HCT116 (cell line): ENCODE measurements around the gene ENPEP. TPM values are rescaled to one million over a fixed set of nuclear protein-coding genes. Genes with fewer than 3 reads are reported as not detected.

Source experiments
- ATAC-seq: fragments of 200-7000 bp; cut with Tn5 transposase; 2 replicates; pipeline ENCODE4 v1.9.1; 2020; ENCODE audit warnings: mild to moderate bottlenecking, moderate library complexity
- BruUV-seq: library from RNA; stranded (reverse); fragments of 400-500 nt; replicated peaks from 2 replicates; lab custom pipeline; 2021; lab: Mats Ljungman, UMichigan
- CTCF ChIA-PET: fragments of 300-600 bp; sonication (Branson Sonifier 250); formaldehyde crosslinking; loops from one replicate; lab custom pipeline; 2021; ENCODE audit warnings: antibody characterized with exemption; lab: Charles Lee
- POLR2A ChIA-PET: fragments of 300-600, 350-600 bp; sonication (Branson Sonifier 250); formaldehyde crosslinking; loops from one replicate; lab custom pipeline; 2021; ENCODE audit warnings: antibody characterized with exemption; lab: Charles Lee
- RAD21 ChIA-PET, 2 experiments: fragments of 300-600 bp; sonication (Branson Sonifier 250); formaldehyde crosslinking; loops; one replicate each; lab custom pipeline; 2023; ENCODE audit warnings: low total read pairs in 2 of 2; ENCODE audit not compliant: uncharacterized antibody in 2 of 2, unreplicated experiment in 2 of 2, low non-redundant PET in 1 of 2; lab: Charles Lee
- DNase-seq: peaks from one replicate; pipeline ENCODE4 v3.0.0-alpha.2; 2010; ENCODE audit warnings: low read depth, low spot score
- H2AFZ ChIP-seq: fragments of 200-600 bp; shearing (Covaris generic), sonication (generic); 2 replicates; pipeline ENCODE4 v1.6.1; 2017; ENCODE audit warnings: low read depth, mixed run types, mixed read lengths, antibody characterized with exemption, low read length; ENCODE audit not compliant: poor library complexity, severe bottlenecking
- H3K27ac ChIP-seq: 2 replicates; pipeline ENCODE4 v1.5.1; 2012; ENCODE audit warnings: low read depth, low read length
- H3K27me3 ChIP-seq: fragments of 200-600 bp; sonication (generic); 2 replicates; pipeline ENCODE4 v1.6.1; 2016; ENCODE audit warnings: mixed run types, low read length, mixed read lengths; ENCODE audit not compliant: insufficient read depth
- H3K36me3 ChIP-seq, 2 experiments: fragments of 200-500 bp in 1 of 2; fragments of 200-600 bp in 1 of 2; sonication (Bioruptor generic) in 1 of 2; sonication (generic) in 1 of 2; 2 replicates each; pipeline versions ENCODE4 v1.5.1 to v1.6.1; 2014 to 2016; ENCODE audit warnings: low read length in 2 of 2, inconsistent platforms in 1 of 2, mixed read lengths in 1 of 2, mixed run types in 1 of 2; ENCODE audit not compliant: insufficient read depth in 2 of 2, control insufficient read depth in 1 of 2
- H3K4me1 ChIP-seq, 2 experiments: fragments of 200-600 bp in 1 of 2; sonication (generic) in 1 of 2; 2 replicates each; pipeline versions ENCODE4 v1.5.1 to v1.6.1; 2012 to 2017; ENCODE audit warnings: low read length in 2 of 2, inconsistent platforms in 1 of 2, mild to moderate bottlenecking in 1 of 2, mixed read lengths in 1 of 2, mixed run types in 1 of 2, moderate library complexity in 1 of 2; ENCODE audit not compliant: insufficient read depth in 2 of 2, control insufficient read depth in 1 of 2
- H3K4me2 ChIP-seq: fragments of 200-600 bp; sonication (generic); 2 replicates; pipeline ENCODE4 v1.6.1; 2017; ENCODE audit warnings: mixed run types, low read length, mixed read lengths
- H3K4me3 ChIP-seq, 2 experiments: fragments of 200-600 bp in 1 of 2; sonication (generic) in 1 of 2; replicated peaks in 1 of 2; 2 replicates each; pipeline ENCODE4 v1.5.1; 2011 to 2016; ENCODE audit warnings: low read length in 2 of 2, control low read depth in 1 of 2, low read depth in 1 of 2, mild to moderate bottlenecking in 1 of 2, mixed read lengths in 1 of 2, mixed run types in 1 of 2
- H3K79me2 ChIP-seq: fragments of 200-600 bp; sonication (generic); 2 replicates; pipeline ENCODE4 v1.6.1; 2017; ENCODE audit warnings: mild to moderate bottlenecking, mixed run types, low read length, moderate library complexity, mixed read lengths; ENCODE audit not compliant: insufficient read depth
- H3K9ac ChIP-seq: fragments of 200-600 bp; sonication (generic); 2 replicates; pipeline ENCODE4 v1.6.1; 2016; ENCODE audit warnings: low read length, mixed read lengths
- H3K9me2 ChIP-seq: fragments of 200-600 bp; sonication (generic), shearing (Covaris generic); 2 replicates; pipeline ENCODE4 v1.6.1; 2017; ENCODE audit warnings: mixed run types, mild to moderate bottlenecking, moderate library complexity; ENCODE audit not compliant: insufficient read depth
- H3K9me3 ChIP-seq, 2 experiments: fragments of 200-500 bp in 1 of 2; fragments of 200-600 bp in 1 of 2; sonication (Bioruptor generic) in 1 of 2; sonication (generic) in 1 of 2; 2 replicates each; pipeline ENCODE4 v1.6.1; 2014 to 2017; ENCODE audit warnings: low read length in 2 of 2, mixed read lengths in 2 of 2, inconsistent platforms in 1 of 2, low read depth in 1 of 2, mild to moderate bottlenecking in 1 of 2, mixed run types in 1 of 2, moderate library complexity in 1 of 2; ENCODE audit not compliant: control insufficient read depth in 1 of 2, insufficient read depth in 1 of 2
- H4K20me1 ChIP-seq: fragments of 200-600 bp; sonication (generic), shearing (Covaris generic); 2 replicates; pipeline ENCODE4 v1.6.1; 2017; ENCODE audit warnings: mixed run types, mild to moderate bottlenecking, moderate library complexity; ENCODE audit not compliant: insufficient read depth
- ATF3 ChIP-seq: IDR thresholded peaks from 2 replicates; pipeline ENCODE4 v1.6.1; 2012
- CBX3 ChIP-seq: IDR thresholded peaks from 2 replicates; pipeline ENCODE4 v1.6.1; 2012; ENCODE audit warnings: low read depth
- CEBPB ChIP-seq: IDR thresholded peaks from 2 replicates; pipeline ENCODE4 v1.6.1; 2012; ENCODE audit warnings: low read depth
- ELF1 ChIP-seq: IDR thresholded peaks from 2 replicates; pipeline ENCODE4 v1.6.1; 2012; ENCODE audit warnings: low read depth, borderline replicate concordance
- JUND ChIP-seq: IDR thresholded peaks from 2 replicates; pipeline ENCODE4 v1.6.1; 2012
- POLR2A ChIP-seq: IDR thresholded peaks from 2 replicates; pipeline ENCODE4 v1.7.0; 2011; ENCODE audit warnings: borderline replicate concordance; ENCODE audit not compliant: insufficient read depth, insufficient read length; ENCODE audit errors: extremely low read depth
- SP1 ChIP-seq: IDR thresholded peaks from 2 replicates; pipeline ENCODE4 v1.6.1; 2012; ENCODE audit warnings: low read depth
- SRF ChIP-seq: IDR thresholded peaks from 2 replicates; pipeline ENCODE4 v1.6.1; 2012; ENCODE audit warnings: low read depth
- TCF7L2 ChIP-seq: IDR thresholded peaks from 2 replicates; pipeline ENCODE4 v1.7.0; 2011; ENCODE audit warnings: borderline replicate concordance, inconsistent platforms; ENCODE audit not compliant: insufficient read depth, insufficient read length; ENCODE audit errors: extremely low read depth
- intact Hi-C: fragments of 100-400 bp; cut with micrococcal nuclease; formaldehyde crosslinking; loops from 2 replicates; pipeline ENCODE4 v1.10.0; 2022
- total RNA-seq: library from RNA; stranded (reverse); gene quantifications from one replicate; pipeline ENCODE4 v1.2.1, GENCODE V29; 2021; ENCODE audit not compliant: unreplicated experiment
- TF ChIP-seq, protein P1 (sequence below): IDR thresholded peaks from 2 replicates; pipeline ENCODE4 v1.6.1; 2012

Gene ENPEP
- total RNA-seq, 1 experiment from 2014 or later: 4.5 TPM

- H3K27me3 ChIP-seq: no peaks in the 10 kb centered on the region
- H3K9me2 ChIP-seq: no peaks in the 10 kb centered on the region
- no TSS peak for BruUV-seq
- H3K9ac ChIP-seq: no peak overlapping the region
- H3K79me2 ChIP-seq: no peaks in the 10 kb centered on the region
- H3K4me1 ChIP-seq: peaks cover 10 to 21% of the 10 kb centered on the region in 2 experiments; a peak in 3 of 4 replicates
- H3K4me3 ChIP-seq: no peak overlapping the region
- H3K9me3 ChIP-seq: no peaks in the 10 kb centered on the region
- ChIA-PET CTCF (no interaction called here), RAD21 (no interaction called here), POLR2A (no interaction called here)
- peak; percentile 32; the same call in 1 of the 2 replicates for TF ChIP-seq SP1
- TF ChIP-seq ELF1: no peak
- no peak for TF ChIP-seq SRF
- 0 out of 2 replicates have a peak, but pooled peaks have one; percentile 25 for TF ChIP-seq CBX3
- no peaks in the 10 kb centered on the region for H4K20me1 ChIP-seq
- ATAC-seq: peak; percentile 76
- peak overlapping the region; percentile 54 for H2AFZ ChIP-seq
- intact Hi-C loops: no loop called here
- peak overlapping the region; percentile 52 for H3K4me2 ChIP-seq
- no peak overlapping the region for H3K27ac ChIP-seq
- no peak for DNase-seq
- no peaks in the 10 kb centered on the region for H3K36me3 ChIP-seq
These were observed 133.2 kb downstream of the ENPEP start for GRCh38 chr4:110609044-110609750.

DNA sequence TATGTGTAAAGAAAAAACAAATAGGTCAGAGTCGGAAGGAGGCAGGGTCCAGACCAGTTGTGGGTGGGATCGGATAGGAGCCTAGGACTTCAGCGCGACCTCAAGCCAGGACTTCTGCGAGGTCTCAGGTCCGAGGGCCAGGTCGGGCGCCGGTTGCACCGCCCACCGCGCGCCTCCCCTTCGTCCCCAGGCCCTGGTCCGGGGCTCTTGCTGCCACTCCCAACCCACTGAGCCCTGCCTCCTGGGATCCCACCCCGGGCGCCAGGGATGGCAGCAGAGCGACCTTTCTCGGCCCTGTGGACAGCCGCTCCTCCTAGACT is 134.6 kb downstream of the ENPEP start:
- Histone ChIP-seq H3K9me3 (no peaks in the 10 kb centered on the region), H3K27me3 (no peaks in the 10 kb centered on the region), H3K4me2 (no peak overlapping the region)

More for the DNA sequence above, 134.6 kb downstream of the ENPEP start:
- DNase-seq (no peak), ATAC-seq (no peak)
- no peaks in the 10 kb centered on the region for H3K79me2 ChIP-seq
- TF ChIP-seq ELF1 (no peak), SRF (no peak), JUND (no peak), POLR2A (no peak), CEBPB (no peak), TCF7L2 (no peak), ATF3 (no peak)
- TF ChIP-seq, protein P1, sequence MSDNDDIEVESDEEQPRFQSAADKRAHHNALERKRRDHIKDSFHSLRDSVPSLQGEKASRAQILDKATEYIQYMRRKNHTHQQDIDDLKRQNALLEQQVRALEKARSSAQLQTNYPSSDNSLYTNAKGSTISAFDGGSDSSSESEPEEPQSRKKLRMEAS: no peak
- POLR2A ChIA-PET: no interaction called here
- no peak overlapping the region for H3K27ac ChIP-seq
- H3K36me3 ChIP-seq: no peaks in the 10 kb centered on the region
- H3K9ac ChIP-seq: no peak overlapping the region
- peaks cover 10 to 21% of the 10 kb centered on the region in 2 experiments; a peak in 3 of 4 replicates for H3K4me1 ChIP-seq
- no peak overlapping the region for H3K4me3 ChIP-seq
- no TSS peak for BruUV-seq
- intact Hi-C loops: no loop called here
- CTCF ChIA-PET: no interaction called here
- H2AFZ ChIP-seq: no peak overlapping the region
- RAD21 ChIA-PET: no interaction called here
- no peaks in the 10 kb centered on the region for H4K20me1 ChIP-seq
- H3K9me2 ChIP-seq: no peaks in the 10 kb centered on the region
